ENCODE results near the gene SMAD6. TPM values are rescaled to one million over a fixed set of nuclear protein-coding genes. Genes with fewer than 3 reads are reported as not detected.

The SMAD6 gene
- total RNA-seq, 1 donor from 2014 or later: 0.79 TPM

DNA sequence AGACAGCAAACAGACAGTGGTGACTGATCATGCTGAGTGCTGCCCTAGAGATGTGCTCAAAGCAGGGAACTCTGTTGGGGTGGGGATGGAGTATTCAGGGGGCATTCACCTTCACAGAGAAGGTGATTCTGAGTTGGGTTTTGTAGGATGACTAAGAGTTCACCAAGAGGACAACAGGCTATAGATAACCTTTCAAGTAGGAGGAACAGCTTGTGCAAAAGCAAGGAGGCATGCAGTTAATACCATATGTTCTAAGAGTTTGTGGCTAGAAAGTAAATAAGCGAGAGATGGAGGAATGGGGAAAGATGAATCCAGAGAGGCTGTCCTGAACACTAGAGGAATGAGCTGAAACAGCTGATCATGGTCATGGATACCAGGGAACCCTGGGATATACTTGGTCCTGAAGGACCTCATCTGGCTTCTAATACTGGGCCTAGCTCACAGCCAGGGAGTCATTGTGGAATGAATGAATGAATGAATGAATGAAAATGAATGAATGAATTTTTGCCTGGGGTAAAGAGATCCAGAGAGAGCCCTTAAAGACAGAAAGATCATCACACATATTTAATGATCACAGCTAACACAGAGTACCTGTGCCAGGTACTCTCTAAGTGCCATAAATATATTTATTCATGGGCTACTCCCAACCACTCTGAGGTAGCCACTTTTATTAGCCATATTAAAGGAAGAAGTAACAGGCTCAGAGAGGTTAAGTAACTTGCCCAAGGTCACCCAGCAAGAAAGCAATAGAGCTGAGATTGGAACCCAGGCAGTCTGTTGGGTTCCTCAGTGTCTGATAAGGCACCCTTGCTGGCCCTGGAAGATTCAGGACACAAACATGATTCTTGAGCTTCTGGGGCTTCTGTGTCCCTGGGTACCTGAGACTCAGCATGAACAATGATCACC is 22.0 kb downstream of the SMAD6 start:
- DNase-seq (ENCODE audit: low read depth): no peak
- H3K27me3 ChIP-seq (ENCODE audit: control insufficient read depth, insufficient read depth, low read length): no peaks in the 10 kb centered on the region
- no peak for FAIRE-seq
- no peak overlapping the region for H3K4me3 ChIP-seq (ENCODE audit: low read depth, low read length)
- H3K36me3 ChIP-seq (ENCODE audit: control insufficient read depth, insufficient read depth, low read length): no peaks in the 10 kb centered on the region
- TF ChIP-seq, protein P1, sequence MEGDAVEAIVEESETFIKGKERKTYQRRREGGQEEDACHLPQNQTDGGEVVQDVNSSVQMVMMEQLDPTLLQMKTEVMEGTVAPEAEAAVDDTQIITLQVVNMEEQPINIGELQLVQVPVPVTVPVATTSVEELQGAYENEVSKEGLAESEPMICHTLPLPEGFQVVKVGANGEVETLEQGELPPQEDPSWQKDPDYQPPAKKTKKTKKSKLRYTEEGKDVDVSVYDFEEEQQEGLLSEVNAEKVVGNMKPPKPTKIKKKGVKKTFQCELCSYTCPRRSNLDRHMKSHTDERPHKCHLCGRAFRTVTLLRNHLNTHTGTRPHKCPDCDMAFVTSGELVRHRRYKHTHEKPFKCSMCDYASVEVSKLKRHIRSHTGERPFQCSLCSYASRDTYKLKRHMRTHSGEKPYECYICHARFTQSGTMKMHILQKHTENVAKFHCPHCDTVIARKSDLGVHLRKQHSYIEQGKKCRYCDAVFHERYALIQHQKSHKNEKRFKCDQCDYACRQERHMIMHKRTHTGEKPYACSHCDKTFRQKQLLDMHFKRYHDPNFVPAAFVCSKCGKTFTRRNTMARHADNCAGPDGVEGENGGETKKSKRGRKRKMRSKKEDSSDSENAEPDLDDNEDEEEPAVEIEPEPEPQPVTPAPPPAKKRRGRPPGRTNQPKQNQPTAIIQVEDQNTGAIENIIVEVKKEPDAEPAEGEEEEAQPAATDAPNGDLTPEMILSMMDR (IDR thresholded peaks at IDR 0.05; ENCODE audit: insufficient read depth, low read length, severe bottlenecking): no peak

DNA sequence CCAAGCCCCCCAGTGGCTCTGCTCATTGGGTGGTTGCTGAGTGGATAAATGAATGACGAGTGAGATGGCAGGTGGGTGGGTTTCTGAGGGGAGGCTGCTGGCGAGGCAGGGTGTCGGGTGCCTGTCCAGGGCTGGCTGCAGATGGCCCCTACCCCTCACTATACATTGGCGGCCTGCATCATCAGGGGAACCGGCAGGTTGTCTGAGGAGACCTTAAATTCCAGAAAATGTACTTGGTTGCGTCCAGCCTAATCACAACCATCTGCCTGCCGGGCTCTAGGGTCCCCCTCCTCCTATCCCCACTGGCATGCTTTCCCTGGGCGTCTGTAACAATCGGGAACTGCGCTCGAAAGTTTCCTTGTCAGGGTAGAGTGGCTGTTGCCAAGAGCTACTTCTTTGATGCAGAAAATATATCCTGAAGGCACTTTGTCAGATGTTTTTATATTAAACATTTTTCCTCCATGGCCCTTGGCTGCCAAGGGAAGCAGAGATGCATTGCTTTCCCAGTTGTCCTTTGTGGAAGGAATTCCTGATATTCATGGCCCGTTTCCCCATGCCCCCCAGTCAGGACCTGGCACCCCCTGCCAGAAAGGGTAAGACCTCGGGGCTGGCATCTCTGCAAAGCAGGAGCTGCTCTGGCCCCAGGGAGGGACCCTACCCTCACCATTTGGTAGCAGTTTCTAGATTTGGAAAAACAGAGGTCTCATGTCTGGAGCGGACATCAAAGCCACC is 22.9 kb downstream of the SMAD6 start:
- FAIRE-seq: no peak
- TF ChIP-seq, protein P1 (IDR thresholded peaks at IDR 0.05; ENCODE audit: insufficient read depth, low read length, severe bottlenecking): no peak
- DNase-seq (ENCODE audit: low read depth): no peak
- no peaks in the 10 kb centered on the region for H3K27me3 ChIP-seq (ENCODE audit: control insufficient read depth, insufficient read depth, low read length)
- H3K36me3 ChIP-seq (ENCODE audit: control insufficient read depth, insufficient read depth, low read length): no peaks in the 10 kb centered on the region
- no peak overlapping the region for H3K4me3 ChIP-seq (ENCODE audit: low read depth, low read length)

GRCh38 chr15:66725464-66725785 is 23.4 kb downstream of the SMAD6 start:
- Histone ChIP-seq H3K27me3 (ENCODE audit: control insufficient read depth, insufficient read depth, low read length) (no peaks in the 10 kb centered on the region), H3K4me3 (ENCODE audit: low read depth, low read length) (no peak overlapping the region), H3K36me3 (ENCODE audit: control insufficient read depth, insufficient read depth, low read length) (no peaks in the 10 kb centered on the region)
- FAIRE-seq (no peak), DNase-seq (ENCODE audit: low read depth) (no peak)
- TF ChIP-seq, protein P1 (IDR thresholded peaks at IDR 0.05; ENCODE audit: insufficient read depth, low read length, severe bottlenecking): no peak

GRCh38 chr15:66726386-66726785 is 24.4 kb downstream of the SMAD6 start:
- Histone ChIP-seq H3K27me3 (ENCODE audit: control insufficient read depth, insufficient read depth, low read length) (no peaks in the 10 kb centered on the region), H3K4me3 (ENCODE audit: low read depth, low read length) (no peak overlapping the region), H3K36me3 (ENCODE audit: control insufficient read depth, insufficient read depth, low read length) (no peaks in the 10 kb centered on the region)
- DNase-seq (ENCODE audit: low read depth) (no peak), FAIRE-seq (no peak)
- TF ChIP-seq, protein P1 (IDR thresholded peaks at IDR 0.05; ENCODE audit: insufficient read depth, low read length, severe bottlenecking): no peak

DNA sequence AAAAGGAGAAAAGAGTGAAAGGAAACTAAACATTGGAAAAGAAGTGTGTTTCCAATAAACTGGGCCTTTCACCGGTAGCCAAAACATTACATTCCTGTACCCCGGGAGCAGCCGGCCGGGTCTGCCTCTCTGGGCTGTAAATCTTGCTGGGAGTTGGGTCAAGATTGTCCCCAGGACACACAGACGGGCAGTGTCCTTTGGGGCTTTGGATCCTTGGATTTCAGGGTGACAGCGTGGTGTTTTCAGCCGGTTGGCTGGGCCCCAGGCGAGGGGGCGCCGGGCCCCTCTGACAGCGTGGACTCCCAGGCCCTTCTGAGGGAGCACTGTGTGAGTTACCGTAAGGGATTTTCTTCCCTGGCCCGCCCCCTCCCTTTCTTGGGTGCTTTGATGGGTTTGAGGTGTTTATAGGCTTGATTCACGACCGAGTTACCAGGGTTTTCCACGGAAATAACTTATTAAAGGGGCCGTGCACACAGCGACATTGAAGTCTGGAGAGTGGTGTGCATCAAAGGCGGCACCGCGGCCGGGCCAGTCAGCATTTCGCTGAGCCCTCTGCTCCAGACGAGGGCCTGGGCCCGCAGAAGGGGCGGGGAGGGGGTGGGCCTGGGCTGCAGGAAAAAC is 27.4 kb downstream of the SMAD6 start:
- Histone ChIP-seq H3K27me3 (ENCODE audit: control insufficient read depth, insufficient read depth, low read length) (no peaks in the 10 kb centered on the region), H3K36me3 (ENCODE audit: control insufficient read depth, insufficient read depth, low read length) (no peaks in the 10 kb centered on the region), H3K4me3 (ENCODE audit: low read depth, low read length) (no peak overlapping the region)
- FAIRE-seq (no peak), DNase-seq (ENCODE audit: low read depth) (no peak)
- TF ChIP-seq, protein P1 (IDR thresholded peaks at IDR 0.05; ENCODE audit: insufficient read depth, low read length, severe bottlenecking): no peak

Measured in bronchial epithelial cell (primary cell).